ENCODE results near the gene CACNA2D2. TPM values are rescaled to one million over a fixed set of nuclear protein-coding genes. Genes with fewer than 3 reads are reported as not detected.
A peak's percentile ranks its signal among the peaks of the same experiment; 100 is the strongest.

Gene CACNA2D2
- total RNA-seq, 1 experiment from 2014 or later: 27.7 TPM

- Histone ChIP-seq H3K79me1 (ENCODE audit: insufficient read depth, low read depth, low read length, poor library complexity, severe bottlenecking) (peaks cover 6% of the 10 kb centered on the region), H3K14ac (ENCODE audit: insufficient read depth, low read length) (no peak overlapping the region; the same call in 1 of the 2 replicates), H3K79me2 (ENCODE audit: insufficient read depth, low read length) (peaks cover 9% of the 10 kb centered on the region; the same call in 1 of the 2 replicates), H3K56ac (ENCODE audit: insufficient read length, low read depth, low read length) (no peak overlapping the region), H4K91ac (ENCODE audit: insufficient read length, low read depth, low read length) (no peak overlapping the region), H3K4me1 (ENCODE audit: insufficient read depth, low read length) (peaks cover 4% of the 10 kb centered on the region; the same call in 1 of the 2 replicates), H4K5ac (ENCODE audit: insufficient read length, low read depth, low read length) (no peak overlapping the region), H2BK20ac (ENCODE audit: low read depth, low read length, poor library complexity, severe bottlenecking) (no peak overlapping the region), H4K8ac (replicated peaks; ENCODE audit: insufficient read length, low read depth, low read length) (no peak overlapping the region), H3K9ac (ENCODE audit: extremely low read depth, insufficient read length, low read length) (peak overlapping the region; percentile 55), H3K27ac (ENCODE audit: insufficient read length, low read depth, low read length) (no peak overlapping the region), H4K20me1 (ENCODE audit: control insufficient read depth, insufficient read depth, insufficient read length) (no peaks in the 10 kb centered on the region), H2AFZ (ENCODE audit: low read length) (no peak overlapping the region), H2BK12ac (ENCODE audit: insufficient read length, low read depth, low read length) (no peak overlapping the region), H2BK120ac (ENCODE audit: low read depth, low read length, poor library complexity, severe bottlenecking) (no peak overlapping the region), H2BK15ac (ENCODE audit: low read depth, low read length) (no peak overlapping the region), H2AK5ac (ENCODE audit: insufficient read length, low read length) (no peak overlapping the region), H3K23ac (ENCODE audit: insufficient read length, low read depth, low read length) (no peak overlapping the region), H3K4me2 (ENCODE audit: insufficient read depth, insufficient read length, low read length) (peak overlapping the region; percentile 80), H3K18ac (ENCODE audit: insufficient read length, low read depth, low read length) (no peak overlapping the region), H2BK5ac (ENCODE audit: insufficient read length, low read length) (no peak overlapping the region), H3K27me3 (ENCODE audit: insufficient read depth, low read length) (no peaks in the 10 kb centered on the region), H3K4ac (ENCODE audit: low read depth, low read length) (no peak overlapping the region), H3T11ph (ENCODE audit: low read length) (no peak overlapping the region), H3K9me3 (ENCODE audit: control insufficient read depth, low read depth, low read length) (no peaks in the 10 kb centered on the region), H3K23me2 (ENCODE audit: insufficient read length, low read depth, low read length, poor library complexity, severe bottlenecking) (peaks cover 5% of the 10 kb centered on the region)
- no peak for DNase-seq
- TF ChIP-seq CTCF (conservative IDR thresholded peaks at IDR 0.05): no peak
- peak overlapping the region; percentile 91 to 95 for H3K4me3 Mint-ChIP-seq
- WGBS (ENCODE audit: extremely low coverage, insufficient read length, low lambda C conversion rate): no CpG with 5 or more reads among the region's 24 CpGs
- H3K4me1 Mint-ChIP-seq: peaks cover 28 to 30% of the 10 kb centered on the region in 2 experiments
- H3K36me3 Mint-ChIP-seq (ENCODE audit: insufficient read depth in 1 of 3, low read depth in 3 of 3): peaks cover 13 to 28% (median 27%) of the 10 kb centered on the region in 3 experiments
- peak overlapping the region; percentile 28 to 91 (median 86); a peak in 5 of 7 replicates for H3K27ac Mint-ChIP-seq
- peaks cover 7% of the 10 kb centered on the region for H3K27me3 Mint-ChIP-seq (ENCODE audit: low read depth)
- H3K9me3 Mint-ChIP-seq: no peaks in the 10 kb centered on the region; a peak in 1 of 5 replicates
Observed at GRCh38 chr3:50358355-50358910, 145.0 kb downstream of the CACNA2D2 start.
